Body of pancreas (tissue), 4 donors: ENCODE measurements around the gene TSFM. TPM values are rescaled to one million over a fixed set of nuclear protein-coding genes. Genes with fewer than 3 reads are reported as not detected.

ENCODE experiments used
- ATAC-seq: fragments of 150-250 bp; one replicate; pipeline ENCODE4 v1.9.1; 2016
- DNase-seq, 4 donors: peaks; one replicate each; pipeline ENCODE4 v3.0.0-alpha.2; 2019
- H3K27ac ChIP-seq, 4 donors: fragments of 200-600 bp; sonication (generic); 1 replicate in 3 of 4; 2 replicates in 1 of 4; pipeline versions ENCODE4 v1.5.1 to v1.6.1; 2016 to 2019; ENCODE audit warnings: mild to moderate bottlenecking in 1 of 4, mixed read lengths in 1 of 4, moderate library complexity in 1 of 4
- H3K27me3 ChIP-seq, 2 donors: fragments of 200-600 bp; sonication (generic); one replicate each; pipeline ENCODE4 v1.6.0; 2016; ENCODE audit warnings: mild to moderate bottlenecking in 1 of 2
- H3K36me3 ChIP-seq, 2 donors: fragments of 200-600 bp; sonication (generic); replicated peaks in 1 of 2; 2 replicates each; pipeline ENCODE4 v1.5.1; 2016; ENCODE audit warnings: low read depth in 2 of 2; ENCODE audit not compliant: insufficient read depth in 1 of 2
- H3K4me1 ChIP-seq: fragments of 200-600 bp; sonication (generic); one replicate; pipeline ENCODE4 v1.6.0; 2016
- H3K4me3 ChIP-seq, 2 donors: fragments of 200-600 bp; sonication (generic); 1 replicate in 1 of 2; 2 replicates in 1 of 2; pipeline ENCODE4 v1.5.1; 2016 to 2019
- H3K9me3 ChIP-seq, 3 donors: fragments of 200-600 bp; sonication (generic); 1 replicate in 2 of 3; 2 replicates in 1 of 3; pipeline ENCODE4 v1.5.1; 2016
- POLR2A ChIP-seq, 3 donors: fragments of 450-650 bp; IDR thresholded peaks; one replicate each; pipeline ENCODE4 v1.6.1; 2016; ENCODE audit warnings: antibody characterized with exemption in 3 of 3, mild to moderate bottlenecking in 2 of 3
- WGBS, 2 donors: methylation state at CpG; one replicate each; pipeline ENCODE4 v1.1.5; 2017; 5-methylcytosine and 5-hydroxymethylcytosine counted together
- intact Hi-C: fragments of 100-400 bp; cut with DNase I; formaldehyde crosslinking; loops from one replicate; pipeline ENCODE4 v1.15.1; 2023
- total RNA-seq, 2 donors: library from RNA; depleted of rRNA; stranded (reverse); fragments of >200 nt; gene quantifications; one replicate each; pipeline ENCODE4 v1.1.0, GENCODE V29; 2016
- TF ChIP-seq, protein P1 (sequence below), 7 experiments: fragments of 450-650 bp in 4 of 7; fragments of 200-600 bp in 3 of 7; sonication (generic) in 3 of 7; IDR thresholded peaks; one replicate each; pipeline ENCODE4 v1.5.1; 2016 to 2019; ENCODE audit warnings: antibody characterized with exemption in 7 of 7

The TSFM gene
- total RNA-seq, 2 donors from 2014 or later, result 9.2 to 18.4 TPM

GRCh38 chr12:57735952-57736740 lies 46.4 kb upstream of the TSFM start:
- no peak overlapping the region for H3K4me3 ChIP-seq
- peak in 1 of 4 donors; percentile 25 for DNase-seq
- peaks cover 11 to 48% of the 10 kb centered on the region in 2 donors for H3K27me3 ChIP-seq
- no peak for TF ChIP-seq POLR2A (IDR thresholded peaks at IDR 0.05)
- TF ChIP-seq, protein P1, sequence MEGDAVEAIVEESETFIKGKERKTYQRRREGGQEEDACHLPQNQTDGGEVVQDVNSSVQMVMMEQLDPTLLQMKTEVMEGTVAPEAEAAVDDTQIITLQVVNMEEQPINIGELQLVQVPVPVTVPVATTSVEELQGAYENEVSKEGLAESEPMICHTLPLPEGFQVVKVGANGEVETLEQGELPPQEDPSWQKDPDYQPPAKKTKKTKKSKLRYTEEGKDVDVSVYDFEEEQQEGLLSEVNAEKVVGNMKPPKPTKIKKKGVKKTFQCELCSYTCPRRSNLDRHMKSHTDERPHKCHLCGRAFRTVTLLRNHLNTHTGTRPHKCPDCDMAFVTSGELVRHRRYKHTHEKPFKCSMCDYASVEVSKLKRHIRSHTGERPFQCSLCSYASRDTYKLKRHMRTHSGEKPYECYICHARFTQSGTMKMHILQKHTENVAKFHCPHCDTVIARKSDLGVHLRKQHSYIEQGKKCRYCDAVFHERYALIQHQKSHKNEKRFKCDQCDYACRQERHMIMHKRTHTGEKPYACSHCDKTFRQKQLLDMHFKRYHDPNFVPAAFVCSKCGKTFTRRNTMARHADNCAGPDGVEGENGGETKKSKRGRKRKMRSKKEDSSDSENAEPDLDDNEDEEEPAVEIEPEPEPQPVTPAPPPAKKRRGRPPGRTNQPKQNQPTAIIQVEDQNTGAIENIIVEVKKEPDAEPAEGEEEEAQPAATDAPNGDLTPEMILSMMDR (IDR thresholded peaks at IDR 0.05), result peak in 1 of 7 experiments; percentile 11
- peak; percentile 19 for ATAC-seq
- intact Hi-C loops, result no loop called here
- peaks cover 31% of the 10 kb centered on the region for H3K4me1 ChIP-seq
- 17 to 18% methylated on average over 24 to 45 of the region's 49 CpGs for WGBS, 2 donors
- no peak overlapping the region for H3K27ac ChIP-seq
- H3K9me3 ChIP-seq, result no peaks in the 10 kb centered on the region
- H3K36me3 ChIP-seq, result no peaks in the 10 kb centered on the region

DNA sequence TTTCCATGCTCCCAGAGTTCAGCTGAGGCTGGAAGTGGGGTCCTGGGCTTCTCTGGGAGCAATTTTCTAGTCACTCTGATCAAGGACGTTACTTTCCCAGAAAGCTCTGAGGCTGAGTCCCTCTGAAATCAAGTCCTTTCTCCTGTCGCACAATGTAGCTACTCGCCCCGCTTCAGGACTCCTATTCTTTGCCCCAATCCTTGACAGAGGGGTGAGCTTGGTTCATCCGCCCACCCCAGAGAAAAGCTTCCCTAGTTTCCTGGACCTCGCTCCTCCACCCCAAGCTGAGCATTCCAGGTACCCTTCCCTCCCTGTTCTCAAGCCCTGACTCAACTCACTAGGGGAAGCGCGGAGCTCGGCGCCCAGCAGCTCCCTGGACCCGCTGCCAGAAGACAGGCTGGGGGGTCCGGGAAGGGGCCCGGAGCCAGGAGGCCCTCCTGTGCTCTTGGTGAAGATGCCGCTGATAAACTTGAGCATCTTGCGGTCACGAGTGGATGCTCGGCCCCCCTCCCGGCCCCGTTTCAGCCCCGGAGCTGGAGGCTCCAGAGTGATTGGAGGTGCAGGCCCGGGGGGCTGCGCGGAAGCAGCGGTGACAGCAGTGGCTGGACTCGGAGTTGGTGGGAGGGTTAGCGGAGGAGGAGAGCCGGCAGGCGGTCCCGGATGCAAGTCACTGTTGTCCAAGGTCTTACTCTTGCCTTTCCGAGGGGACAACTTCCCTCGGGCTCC lies 45.7 kb upstream of the TSFM start:
- H3K4me1 ChIP-seq, result peaks cover 31% of the 10 kb centered on the region
- DNase-seq (no peak), ATAC-seq (no peak)
- H3K27ac ChIP-seq, result no peak overlapping the region
- H3K9me3 ChIP-seq, result no peaks in the 10 kb centered on the region
- H3K27me3 ChIP-seq, result peaks cover 11 to 48% of the 10 kb centered on the region in 2 donors
- no peaks in the 10 kb centered on the region for H3K36me3 ChIP-seq
- H3K4me3 ChIP-seq, result no peak overlapping the region
- intact Hi-C loops, result no loop called here
- TF ChIP-seq POLR2A (IDR thresholded peaks at IDR 0.05), result no peak
- TF ChIP-seq, protein P1 (IDR thresholded peaks at IDR 0.05), result no peak
- WGBS, 2 donors, result 17 to 19% methylated on average over 23 to 31 of the region's 31 CpGs

DNA sequence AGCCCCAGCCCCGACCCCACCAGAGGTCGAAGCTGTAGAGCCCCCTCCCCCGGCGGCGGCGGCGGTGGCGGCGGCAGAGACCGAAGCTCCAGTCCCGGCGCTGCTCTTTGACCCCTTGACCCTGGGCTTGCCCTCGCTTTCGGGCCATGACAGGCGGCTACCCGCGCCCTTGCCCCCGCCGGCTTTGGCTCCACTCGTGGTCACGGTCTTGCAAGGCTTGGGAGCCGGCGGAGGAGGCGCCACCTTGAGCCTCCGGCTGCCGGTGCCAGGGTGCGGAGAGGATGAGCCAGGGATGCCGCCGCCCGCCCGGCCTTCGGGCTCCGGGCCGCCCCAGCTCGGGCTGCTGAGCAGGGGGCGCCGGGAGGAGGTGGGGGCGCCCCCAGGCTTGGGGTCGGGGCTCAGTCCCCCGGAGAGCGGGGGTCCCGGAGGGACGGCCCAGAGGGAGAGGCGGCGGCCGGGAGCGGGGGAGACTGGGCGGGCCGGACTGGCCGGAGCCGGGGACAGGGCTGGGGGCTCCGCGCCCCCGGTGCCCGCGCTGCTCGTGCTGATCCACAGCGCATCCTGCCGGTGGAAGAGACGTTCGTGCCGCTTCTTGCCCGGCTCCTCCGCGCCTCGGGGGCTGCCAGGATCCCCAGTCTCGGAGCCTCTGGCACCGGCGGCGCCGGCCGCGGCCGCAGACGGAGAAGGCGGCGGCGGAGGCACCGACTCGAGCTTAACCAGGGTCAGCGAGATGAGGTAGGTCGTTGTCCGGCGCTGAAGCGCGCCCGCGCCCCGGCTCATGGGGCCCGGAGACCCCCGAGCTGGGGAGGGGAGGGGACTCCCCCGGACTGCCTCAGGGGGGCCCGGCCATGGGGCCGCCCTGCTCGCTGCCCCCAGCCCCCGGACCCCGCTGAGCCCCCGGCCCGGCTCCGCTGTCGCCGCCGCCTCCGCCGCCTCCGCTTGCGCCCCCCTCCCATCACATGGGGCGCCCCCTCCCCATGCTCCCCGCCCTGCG lies 44.8 kb upstream of the TSFM start:
- peaks cover 11 to 48% of the 10 kb centered on the region in 2 donors for H3K27me3 ChIP-seq
- WGBS, 2 donors, result 15% methylated on average over 72 of the region's 110 CpGs; no CpG with 5 or more reads in 1 of the 2 donors
- peak in 1 of 4 donors; percentile 38 for DNase-seq
- peaks cover 31% of the 10 kb centered on the region for H3K4me1 ChIP-seq
- no peaks in the 10 kb centered on the region for H3K9me3 ChIP-seq
- H3K27ac ChIP-seq, result no peak overlapping the region
- intact Hi-C loops, result no loop called here
- no peak overlapping the region for H3K4me3 ChIP-seq
- ATAC-seq, result peak; percentile 26
- TF ChIP-seq, protein P1 (IDR thresholded peaks at IDR 0.05), result peak in 4 of 7 experiments; percentile 8 to 21 (median 12)
- no peak for TF ChIP-seq POLR2A (IDR thresholded peaks at IDR 0.05)
- H3K36me3 ChIP-seq, result no peaks in the 10 kb centered on the region

- Histone ChIP-seq H3K4me3 (no peak within 1 kb of the TSS), H3K27me3 (peaks cover 11 to 48% of the 10 kb centered on the region in 2 donors), H3K36me3 (no peaks in the 10 kb centered on the region), H3K27ac (no peak within 1 kb of the TSS), H3K9me3 (no peaks in the 10 kb centered on the region), H3K4me1 (peaks cover 31% of the 10 kb centered on the region)
- TF ChIP-seq POLR2A (IDR thresholded peaks at IDR 0.05), result no peak
- TF ChIP-seq, protein P1 (IDR thresholded peaks at IDR 0.05), result no peak
- intact Hi-C loops, result no loop called here
- 4 to 21% methylated on average over 32 to 34 of the region's 36 CpGs for WGBS, 2 donors
- DNase-seq (no peak), ATAC-seq (no peak)
Measured at GRCh38 chr12:57738661-57739237, 43.8 kb upstream of the TSFM start, which contains the start of gene AGAP2. TSS of gene AGAP2 (minus strand) at chr12:57738742. CDS start at chr12:57738246, 496 bp downstream.
